ENCODE data around the gene SMIM17. TPM values are rescaled to one million over a fixed set of nuclear protein-coding genes. Genes with fewer than 3 reads are reported as not detected.

Gene SMIM17
- total and polyA plus RNA-seq, 2 of the 13 experiments (the other 11 are each of a cell fraction or from before 2014, with no cell fraction given), result 0.21 to 0.53 TPM

- TF ChIP-seq, protein P1, sequence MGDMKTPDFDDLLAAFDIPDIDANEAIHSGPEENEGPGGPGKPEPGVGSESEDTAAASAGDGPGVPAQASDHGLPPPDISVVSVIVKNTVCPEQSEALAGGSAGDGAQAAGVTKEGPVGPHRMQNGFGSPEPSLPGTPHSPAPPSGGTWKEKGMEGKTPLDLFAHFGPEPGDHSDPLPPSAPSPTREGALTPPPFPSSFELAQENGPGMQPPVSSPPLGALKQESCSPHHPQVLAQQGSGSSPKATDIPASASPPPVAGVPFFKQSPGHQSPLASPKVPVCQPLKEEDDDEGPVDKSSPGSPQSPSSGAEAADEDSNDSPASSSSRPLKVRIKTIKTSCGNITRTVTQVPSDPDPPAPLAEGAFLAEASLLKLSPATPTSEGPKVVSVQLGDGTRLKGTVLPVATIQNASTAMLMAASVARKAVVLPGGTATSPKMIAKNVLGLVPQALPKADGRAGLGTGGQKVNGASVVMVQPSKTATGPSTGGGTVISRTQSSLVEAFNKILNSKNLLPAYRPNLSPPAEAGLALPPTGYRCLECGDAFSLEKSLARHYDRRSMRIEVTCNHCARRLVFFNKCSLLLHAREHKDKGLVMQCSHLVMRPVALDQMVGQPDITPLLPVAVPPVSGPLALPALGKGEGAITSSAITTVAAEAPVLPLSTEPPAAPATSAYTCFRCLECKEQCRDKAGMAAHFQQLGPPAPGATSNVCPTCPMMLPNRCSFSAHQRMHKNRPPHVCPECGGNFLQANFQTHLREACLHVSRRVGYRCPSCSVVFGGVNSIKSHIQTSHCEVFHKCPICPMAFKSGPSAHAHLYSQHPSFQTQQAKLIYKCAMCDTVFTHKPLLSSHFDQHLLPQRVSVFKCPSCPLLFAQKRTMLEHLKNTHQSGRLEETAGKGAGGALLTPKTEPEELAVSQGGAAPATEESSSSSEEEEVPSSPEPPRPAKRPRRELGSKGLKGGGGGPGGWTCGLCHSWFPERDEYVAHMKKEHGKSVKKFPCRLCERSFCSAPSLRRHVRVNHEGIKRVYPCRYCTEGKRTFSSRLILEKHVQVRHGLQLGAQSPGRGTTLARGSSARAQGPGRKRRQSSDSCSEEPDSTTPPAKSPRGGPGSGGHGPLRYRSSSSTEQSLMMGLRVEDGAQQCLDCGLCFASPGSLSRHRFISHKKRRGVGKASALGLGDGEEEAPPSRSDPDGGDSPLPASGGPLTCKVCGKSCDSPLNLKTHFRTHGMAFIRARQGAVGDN (CRISPR knock-in tag; IDR thresholded peaks at IDR 0.05), result peak; percentile 85
- TF ChIP-seq FOXP1 (IDR thresholded peaks at IDR 0.05) (no peak), FOXP1 (CRISPR knock-in tag; IDR thresholded peaks at IDR 0.05) (peak; percentile 73), FLYWCH1 (CRISPR knock-in tag; IDR thresholded peaks at IDR 0.05) (peak; percentile 99), SMC3 (IDR thresholded peaks at IDR 0.05; ENCODE audit: low read length) (no peak), ZNF800 (CRISPR knock-in tag; IDR thresholded peaks at IDR 0.05) (peak; percentile 99), REPIN1 (CRISPR knock-in tag; IDR thresholded peaks at IDR 0.05; ENCODE audit: borderline replicate concordance, low read depth) (peak; percentile 97), ZNF503 (CRISPR knock-in tag; IDR thresholded peaks at IDR 0.05) (peak; percentile 97), ZNF772 (CRISPR knock-in tag; IDR thresholded peaks at IDR 0.05) (peak; percentile 100), ETS1 (CRISPR knock-in tag; IDR thresholded peaks at IDR 0.05) (peak; percentile 100), RXRB (CRISPR knock-in tag; IDR thresholded peaks at IDR 0.05; ENCODE audit: borderline replicate concordance) (peak; percentile 94), ZC3H13 (CRISPR knock-in tag; IDR thresholded peaks at IDR 0.05) (peak; percentile 98), ZNF839 (CRISPR knock-in tag; IDR thresholded peaks at IDR 0.05; ENCODE audit: borderline replicate concordance) (peak; percentile 98), U2AF2 (IDR thresholded peaks at IDR 0.05; ENCODE audit: low read depth, low read length) (no peak), ATF6 (CRISPR knock-in tag; conservative IDR thresholded peaks at IDR 0.05) (peak; percentile 100)
- TF ChIP-seq, protein P2, sequence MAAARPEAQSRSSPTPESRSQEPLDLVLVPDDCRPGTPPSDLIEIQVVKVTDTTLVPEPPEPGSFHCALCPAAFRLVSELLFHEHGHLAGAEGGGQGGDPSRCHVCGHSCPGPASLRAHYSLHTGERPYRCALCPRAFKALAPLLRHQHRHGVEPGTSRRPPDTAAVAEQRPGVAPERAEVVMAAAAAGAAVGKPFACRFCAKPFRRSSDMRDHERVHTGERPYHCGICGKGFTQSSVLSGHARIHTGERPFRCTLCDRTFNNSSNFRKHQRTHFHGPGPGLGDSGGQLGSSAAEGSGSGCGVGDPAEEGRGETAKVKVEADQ (CRISPR knock-in tag; IDR thresholded peaks at IDR 0.05; ENCODE audit: borderline replicate concordance), result peak; percentile 100
- TF ChIP-seq, protein P3, sequence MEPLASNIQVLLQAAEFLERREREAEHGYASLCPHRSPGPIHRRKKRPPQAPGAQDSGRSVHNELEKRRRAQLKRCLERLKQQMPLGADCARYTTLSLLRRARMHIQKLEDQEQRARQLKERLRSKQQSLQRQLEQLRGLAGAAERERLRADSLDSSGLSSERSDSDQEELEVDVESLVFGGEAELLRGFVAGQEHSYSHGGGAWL (CRISPR knock-in tag; IDR thresholded peaks at IDR 0.05), result peak; percentile 100
These were observed 4.9 kb upstream of the SMIM17 start (continued) for GRCh38 chr19:56637976-56638555.

Measured in HepG2 (cell line).